DMS79 treated with DMSO at 0.1 percent for 48 hours (cell line): ENCODE measurements around the gene IL1RN.

Experiments
- DNase-seq: peaks from one replicate; lab custom pipeline; 2025; lab: John Stamatoyannopoulos, UW

Gene IL1RN

DNA sequence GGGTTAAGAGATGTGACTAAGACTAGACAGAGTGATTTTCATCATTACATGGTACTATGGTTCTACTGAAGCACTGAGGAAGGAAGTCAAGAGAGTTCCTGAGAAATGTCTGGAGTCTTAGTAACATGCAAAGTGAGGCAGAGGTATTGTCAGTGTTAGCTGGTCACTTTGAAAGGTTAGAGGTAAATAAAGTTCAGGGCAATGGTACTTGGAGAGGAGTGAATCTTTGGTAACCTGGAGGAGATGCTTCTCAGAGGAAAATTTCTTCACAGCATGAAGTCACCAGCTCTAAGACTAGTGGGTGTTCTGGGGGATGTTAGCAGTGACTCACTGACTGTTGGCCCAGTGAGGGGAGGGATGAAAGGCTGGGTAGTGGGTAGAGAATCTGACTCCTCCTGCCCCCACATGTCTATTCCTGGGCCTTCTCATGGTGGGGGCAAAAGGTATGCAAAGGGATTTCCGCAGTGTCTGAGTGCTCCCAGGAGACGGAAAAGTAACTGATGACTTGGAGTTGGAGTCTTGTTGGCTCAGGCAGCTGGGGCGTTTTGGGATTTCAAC lies 23.3 kb upstream of the IL1RN start:
- DNase-seq = no peak

- no peak for DNase-seq
Measured at GRCh38 chr2:113105047-113105785, 22.2 kb upstream of the IL1RN start.

- no peak for DNase-seq
Measured at GRCh38 chr2:113111121-113111520, 16.3 kb upstream of the IL1RN start.

DNA sequence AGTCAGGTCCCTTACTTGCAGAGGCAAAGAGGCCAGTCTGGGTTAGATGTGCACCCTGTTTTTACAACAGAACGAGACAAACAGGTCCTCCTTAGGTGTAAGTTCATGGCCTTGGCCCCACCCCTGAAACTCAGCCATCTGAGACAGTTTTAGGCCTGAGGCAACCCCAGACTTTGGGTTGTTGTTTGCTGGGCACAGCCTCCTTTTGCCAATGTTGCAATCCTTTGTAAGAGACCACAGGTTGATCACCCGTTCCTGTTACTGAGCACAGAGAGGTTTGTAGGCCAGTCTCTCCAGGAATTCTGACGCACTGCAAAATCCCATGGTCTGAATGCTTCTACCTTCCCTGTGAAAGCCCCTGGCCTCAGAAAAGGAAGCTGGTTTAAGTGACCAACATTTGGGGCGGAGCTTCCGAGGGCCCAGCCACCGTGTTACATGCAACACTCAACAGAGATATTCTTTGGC lies 15.5 kb upstream of the IL1RN start:
- DNase-seq = no peak

GRCh38 chr2:113112441-113112840 lies 15.0 kb upstream of the IL1RN start:
- no peak for DNase-seq

DNA sequence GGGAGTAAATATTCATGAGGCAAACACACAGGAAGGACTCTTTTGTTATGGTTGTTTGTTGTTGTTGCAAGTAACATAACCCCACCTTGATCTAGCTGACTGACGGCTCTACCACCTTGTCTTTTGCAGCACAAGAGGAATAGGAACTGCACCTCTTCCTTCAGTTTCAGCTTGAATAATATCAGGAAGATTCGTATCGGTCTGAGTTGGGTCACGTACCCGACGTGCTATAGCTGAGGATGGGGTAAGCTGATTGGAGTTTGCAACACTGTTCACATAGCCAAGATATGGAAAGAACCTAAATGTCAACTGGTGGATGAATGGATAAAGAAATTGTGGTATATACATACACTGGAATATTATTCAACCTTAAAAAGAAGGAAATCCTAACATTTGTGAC lies 14.5 kb upstream of the IL1RN start:
- DNase-seq = no peak

GRCh38 chr2:113113807-113114206 lies 13.6 kb upstream of the IL1RN start:
- no peak for DNase-seq

GRCh38 chr2:113114224-113114945 lies 13.0 kb upstream of the IL1RN start:
- DNase-seq = no peak

- DNase-seq = no peak
Measured at GRCh38 chr2:113114996-113115395, 12.4 kb upstream of the IL1RN start.

DNA sequence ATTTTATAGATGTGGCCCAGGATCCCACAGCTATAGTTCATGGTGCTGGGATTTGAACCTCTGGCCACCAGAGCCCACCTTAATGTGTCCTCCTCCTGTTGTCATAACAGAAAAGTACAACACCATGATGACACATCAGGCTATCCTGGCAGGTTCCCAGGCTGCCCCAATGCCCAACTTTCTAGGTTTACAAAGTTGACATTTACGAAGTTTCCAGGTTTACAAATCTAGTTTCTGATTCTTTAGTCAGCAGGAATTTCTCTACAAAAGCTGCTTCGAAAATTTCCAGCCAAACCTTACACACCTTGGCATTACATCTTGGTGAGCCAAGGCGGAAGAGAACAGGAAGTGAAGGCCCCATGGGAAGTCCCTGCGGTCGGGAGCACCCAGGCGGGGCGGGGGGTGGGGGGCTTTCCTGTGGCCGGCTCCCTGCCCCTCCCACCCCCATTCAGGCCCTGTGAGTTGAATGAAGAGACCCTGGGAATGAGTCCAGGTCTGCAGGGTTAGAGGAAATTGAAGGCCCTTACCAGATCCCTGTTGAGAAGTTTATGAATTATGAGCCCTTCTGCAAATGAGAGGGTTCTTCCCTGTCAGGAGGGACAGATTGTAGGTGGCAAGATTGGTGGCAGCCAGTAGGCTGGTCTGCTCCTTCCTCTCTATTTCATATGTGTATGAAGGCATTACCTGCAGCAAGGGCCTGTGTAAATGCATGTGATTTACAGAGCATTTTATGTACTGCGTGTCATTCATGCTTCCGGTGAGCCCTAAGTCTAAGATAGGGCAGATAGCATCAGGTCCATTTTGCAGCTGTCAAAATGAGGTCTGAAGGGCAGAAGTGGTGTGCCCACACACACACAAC lies 11.1 kb upstream of the IL1RN start:
- DNase-seq = no peak

GRCh38 chr2:113117541-113118262 lies 9.7 kb upstream of the IL1RN start:
- no peak for DNase-seq

DNA sequence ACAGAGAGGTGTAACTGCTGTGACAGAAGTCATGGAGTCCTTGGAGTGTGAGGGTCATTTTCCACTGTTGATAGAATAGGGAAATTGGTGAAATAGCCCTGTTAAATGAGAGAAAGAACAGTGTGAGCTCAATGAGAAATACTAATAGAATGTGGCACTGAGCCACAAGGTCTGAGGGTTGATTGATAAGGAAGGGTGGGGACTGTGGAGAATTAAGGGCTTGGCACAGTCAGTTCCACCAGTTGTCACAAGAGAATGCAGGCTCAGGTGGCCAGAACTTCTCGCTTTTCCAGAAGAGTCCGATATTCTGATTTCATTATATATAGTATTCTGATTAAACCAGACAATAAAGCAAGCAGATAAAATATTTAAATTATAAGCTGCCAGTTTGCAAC lies 9.1 kb upstream of the IL1RN start:
- DNase-seq = no peak

DNA sequence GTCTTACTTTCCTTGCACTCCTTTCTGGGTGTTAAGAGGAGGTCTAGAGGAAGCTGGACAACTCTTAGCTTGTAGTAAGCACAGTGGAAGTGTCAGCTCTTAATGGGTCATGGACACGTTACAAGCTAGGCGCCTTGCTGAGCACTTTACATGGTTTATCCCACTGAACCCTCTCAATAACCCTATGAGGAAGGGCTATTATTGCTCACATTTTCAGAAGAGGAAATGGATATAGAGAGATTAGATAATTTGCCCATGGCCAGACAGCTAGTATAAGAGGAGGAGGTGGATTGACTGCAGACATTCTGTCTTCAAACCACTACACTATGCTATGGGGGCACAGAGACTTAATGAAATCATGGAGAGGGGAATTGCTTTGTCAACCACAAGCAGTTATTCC lies 8.3 kb upstream of the IL1RN start:
- no peak for DNase-seq

DNA sequence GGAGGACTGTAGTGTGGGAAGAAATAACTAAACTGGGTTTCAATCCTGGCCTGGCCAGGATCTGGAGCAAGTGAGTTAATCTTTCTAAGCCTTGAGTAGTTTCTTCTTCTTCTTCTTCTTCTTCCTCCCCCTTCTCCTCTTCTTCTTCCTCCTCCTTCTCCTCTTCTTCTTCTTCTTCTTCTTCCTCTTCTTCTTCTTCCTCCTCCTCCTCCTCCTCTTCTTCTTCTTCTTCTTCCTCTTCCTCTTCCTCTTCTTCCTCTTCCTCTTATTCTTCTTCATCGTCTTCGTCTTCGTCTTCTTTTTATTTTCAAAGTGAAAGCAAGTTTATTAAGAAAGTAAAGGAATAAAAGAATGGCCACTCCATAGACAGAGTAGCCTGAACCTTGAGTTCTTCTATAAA lies 6.5 kb upstream of the IL1RN start:
- DNase-seq = no peak

- DNase-seq = no peak
Measured at GRCh38 chr2:113122364-113122763, 5.0 kb upstream of the IL1RN start.

- DNase-seq = no peak
Measured at GRCh38 chr2:113123726-113124125, 3.7 kb upstream of the IL1RN start.

DNA sequence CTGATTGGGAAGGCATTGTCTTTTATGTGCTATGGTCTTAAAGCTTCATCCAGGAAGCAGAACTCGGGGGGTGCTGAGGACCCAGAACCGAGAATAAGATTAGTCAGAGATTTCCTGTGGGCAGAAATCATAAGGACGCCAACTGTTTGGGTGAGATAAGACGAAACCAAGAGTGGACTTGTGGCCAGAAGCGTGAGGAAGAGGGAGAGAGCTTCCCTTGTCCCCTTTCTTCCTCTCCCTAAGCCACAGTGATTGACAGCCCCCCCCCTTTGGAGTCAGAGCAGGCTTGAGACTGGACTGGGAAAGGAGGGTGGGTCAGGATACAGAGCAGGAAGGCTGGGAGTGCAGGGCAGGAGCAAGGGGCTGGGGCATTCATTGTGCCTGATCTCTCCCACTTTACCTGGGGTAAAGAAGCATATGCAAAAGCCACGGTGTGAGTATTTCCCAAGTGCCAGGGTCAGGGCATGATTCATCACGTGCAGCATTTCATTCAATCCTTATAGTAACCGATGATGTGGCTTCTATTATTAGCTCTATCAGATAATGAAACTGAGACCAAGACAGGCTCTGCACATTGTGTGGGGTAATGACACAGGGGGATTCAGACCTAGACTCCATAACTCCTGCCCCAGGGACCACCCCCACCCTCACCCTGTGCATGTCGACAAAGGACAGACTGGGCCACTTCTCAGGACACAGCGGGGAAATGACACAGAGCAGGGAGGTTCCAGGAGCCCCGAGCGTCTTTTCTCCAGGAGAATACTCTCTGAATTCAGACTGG lies 3.0 kb upstream of the IL1RN start:
- no peak for DNase-seq

- DNase-seq = no peak
Measured at GRCh38 chr2:113124984-113125855, 2.2 kb upstream of the IL1RN start.

DNA sequence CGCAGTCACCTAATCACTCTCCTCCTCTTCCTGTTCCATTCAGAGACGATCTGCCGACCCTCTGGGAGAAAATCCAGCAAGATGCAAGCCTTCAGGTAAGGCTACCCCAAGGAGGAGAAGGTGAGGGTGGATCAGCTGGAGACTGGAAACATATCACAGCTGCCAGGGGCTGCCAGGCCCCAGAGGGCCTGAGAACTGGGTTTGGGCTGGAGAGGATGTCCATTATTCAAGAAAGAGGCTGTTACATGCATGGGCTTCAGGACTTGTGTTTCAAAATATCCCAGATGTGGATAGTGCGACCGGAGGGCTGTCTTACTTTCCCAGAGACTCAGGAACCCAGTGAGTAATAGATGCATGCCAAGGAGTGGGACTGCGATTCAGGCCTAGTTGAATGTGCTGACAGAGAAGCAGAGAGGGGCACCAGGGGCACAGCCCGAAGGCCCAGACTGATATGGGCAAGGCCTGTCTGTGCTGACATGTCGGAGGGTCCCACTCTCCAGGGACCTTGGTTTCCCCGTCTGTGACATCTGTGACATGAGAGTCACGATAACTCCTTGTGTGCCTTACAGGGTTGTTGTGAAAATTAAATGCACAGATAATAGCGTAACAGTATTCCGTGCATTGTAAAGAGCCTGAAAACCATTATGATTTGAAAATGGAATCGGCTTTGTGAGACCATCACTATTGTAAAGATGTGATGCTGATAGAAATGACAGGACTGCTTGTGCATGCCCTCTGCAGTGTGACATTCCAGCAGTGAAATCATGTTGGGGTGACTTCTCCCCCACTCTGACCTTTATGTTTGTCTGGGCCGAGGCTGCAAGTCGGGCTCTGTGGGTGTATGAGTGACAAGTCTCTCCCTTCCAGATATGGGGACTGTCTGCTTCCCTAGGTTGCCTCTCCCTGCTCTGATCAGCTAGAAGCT lies 510 bp downstream of the IL1RN start:
- DNase-seq = no peak
